Heart right ventricle (tissue), 16 donors: ENCODE measurements around the gene DGKD. TPM values are rescaled to one million over a fixed set of nuclear protein-coding genes. Genes with fewer than 3 reads are reported as not detected.
A peak's percentile ranks its signal among the peaks of the same experiment; 100 is the strongest.

Source experiments
- ATAC-seq, 8 donors: fragments of 200-7000 bp; cut with Tn5 transposase; one replicate each; pipeline ENCODE4 v1.9.1; 2020; ENCODE audit warnings: mild to moderate bottlenecking in 8 of 8, moderate library complexity in 8 of 8, moderate number of reproducible peaks in 1 of 8
- DNase-seq, 2 donors: peaks; one replicate each; pipeline ENCODE4 v3.0.0-alpha.2; 2020
- H3K27ac ChIP-seq, 10 donors: fragments of 200-600 bp; sonication (generic) in 2 of 10; one replicate each; pipeline versions ENCODE4 v1.5.0 to v1.8.0; 2020 to 2022; ENCODE audit warnings: mild to moderate bottlenecking in 3 of 10
- H3K27me3 ChIP-seq, 7 donors: fragments of 200-600 bp; one replicate each; pipeline ENCODE4 v1.8.0; 2021 to 2022; ENCODE audit warnings: mild to moderate bottlenecking in 2 of 7
- H3K36me3 ChIP-seq, 9 donors: fragments of 200-600 bp; sonication (generic) in 1 of 9; one replicate each; pipeline versions ENCODE4 v1.5.0 to v1.8.0; 2020 to 2022; ENCODE audit warnings: mild to moderate bottlenecking in 2 of 9
- H3K4me1 ChIP-seq, 9 donors: fragments of 200-600 bp; sonication (generic) in 1 of 9; one replicate each; pipeline versions ENCODE4 v1.5.0 to v1.8.0; 2020 to 2022; ENCODE audit warnings: mild to moderate bottlenecking in 4 of 9
- H3K4me3 ChIP-seq, 10 donors: fragments of 200-600 bp; sonication (generic) in 2 of 10; one replicate each; pipeline versions ENCODE4 v1.5.0 to v1.8.0; 2020 to 2022; ENCODE audit warnings: mild to moderate bottlenecking in 7 of 10, moderate library complexity in 2 of 10
- H3K9me3 ChIP-seq, 11 donors: fragments of 200-600 bp in 10 of 11; sonication (generic) in 2 of 11; one replicate each; pipeline versions ENCODE4 v1.5.0 to v1.8.0; 2013 to 2022; ENCODE audit warnings: mild to moderate bottlenecking in 2 of 11, control low read depth in 1 of 11, moderate library complexity in 1 of 11
- WGBS, 2 donors: extraction: QIAGEN DNeasy Blood & Tissue Kit; methylation state at CpG; one replicate each; pipeline ENCODE4 v1.1.7; 2013; ENCODE audit warnings: inconsistent platforms in 1 of 2; 5-methylcytosine and 5-hydroxymethylcytosine counted together
- intact Hi-C, 10 donors: fragments of 100-400 bp; cut with DNase I; formaldehyde crosslinking; loops; one replicate each; pipeline versions ENCODE4 v1.11.1 to v1.14.2; 2022
- polyA plus RNA-seq, 2 donors: library from polyadenylated mRNA; stranded (reverse); fragments of 200-250 nt; gene quantifications; one replicate each; pipeline ENCODE4 v1.2.3, GENCODE V29; 2013
- total RNA-seq, 10 donors: library from RNA; stranded (reverse); fragmentation: NEBNext Ultra II Directional in 3 of 10; extraction: Animal tissue kit (Norgen Biotek cat#: 25700) in 3 of 10; gene quantifications; one replicate each; pipeline versions ENCODE4 v1.2.1 to v1.2.4, GENCODE V29; 2021 to 2023
- TF ChIP-seq, protein P1 (sequence below), 9 donors: fragments of 200-600 bp; sonication (generic) in 2 of 9; IDR thresholded peaks; one replicate each; pipeline versions ENCODE4 v1.5.0 to v1.8.0; 2021 to 2022; ENCODE audit warnings: antibody characterized with exemption in 9 of 9, mild to moderate bottlenecking in 5 of 9, moderate library complexity in 1 of 9
- donor health status: Arrhythmogenic right ventricular cardiomyopathy.
- donor health status: ischemic (EF 13 %, LVEDD 7.1; RV severe dilation, severe dysfunction).
- donor health status: healthy with polysubstance abuse.
- donor health status: DM: no; HTN: yes; CAD: no.
- donor health status: DM: no; HTN: no; CAD: no.
- donor health status: ischemic (EF 25% LVEDD 6.9; RV normal size, moderate dysfunction).
- donor health status: ischemic (EF 25% LVEDD 5.7; RV mildly dilated, moderate dysfunction).
- donor health status: healthy.
- donor health status: DM: yes; HTN: yes; CAD: no.
- donor health status: Ischemic cardiomyopathy.
- donor health status: ischemic (EF 35%, LVEDD 5.7; RV mildly dilated, moderate dysfunction).
- donor health status: nonischemic (EF 11% LVEDD 7.7; RV severe dilation, severe dysfunction).
- donor health status: DM: yes; HTN: yes; CAD: no.
- donor health status: PGD.
- donor health status: ischemic (EF 29% LVEDD 5.4; RV normal size, mild dysfunction).
- donor health status: nonischemic (EF 23%, LVEDD 6.1; RV moderate dilation, normal function).

The DGKD gene
- total and polyA plus RNA-seq, 12 donors: 26.8 to 79.5 (median 44.7) TPM

DNA sequence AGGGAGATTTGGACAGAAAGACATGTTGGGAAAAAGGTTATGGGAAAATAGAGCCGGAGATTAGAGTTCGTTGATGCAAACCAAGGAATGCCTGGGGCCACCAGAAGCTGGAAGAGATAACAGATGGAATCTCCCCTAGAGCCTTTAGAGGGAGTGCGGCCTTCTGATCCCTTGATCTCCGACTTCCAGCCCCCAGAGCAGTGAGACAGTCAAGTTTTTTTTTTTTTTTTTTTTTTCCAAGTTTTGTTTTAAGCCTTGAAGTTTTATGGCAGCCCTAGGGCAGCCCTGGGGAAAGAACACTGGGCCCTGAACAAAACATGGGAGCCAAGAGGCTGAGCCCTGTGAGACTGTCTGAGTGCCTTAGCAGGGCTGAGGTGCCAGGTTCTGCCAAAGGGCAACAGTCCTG lies 6.5 kb downstream of the DGKD start:
- ATAC-seq (peak in 6 of 8 donors; percentile 30 to 73 (median 46)), DNase-seq (no peak)
- intact Hi-C loops: no loop called here
- TF ChIP-seq, protein P1, sequence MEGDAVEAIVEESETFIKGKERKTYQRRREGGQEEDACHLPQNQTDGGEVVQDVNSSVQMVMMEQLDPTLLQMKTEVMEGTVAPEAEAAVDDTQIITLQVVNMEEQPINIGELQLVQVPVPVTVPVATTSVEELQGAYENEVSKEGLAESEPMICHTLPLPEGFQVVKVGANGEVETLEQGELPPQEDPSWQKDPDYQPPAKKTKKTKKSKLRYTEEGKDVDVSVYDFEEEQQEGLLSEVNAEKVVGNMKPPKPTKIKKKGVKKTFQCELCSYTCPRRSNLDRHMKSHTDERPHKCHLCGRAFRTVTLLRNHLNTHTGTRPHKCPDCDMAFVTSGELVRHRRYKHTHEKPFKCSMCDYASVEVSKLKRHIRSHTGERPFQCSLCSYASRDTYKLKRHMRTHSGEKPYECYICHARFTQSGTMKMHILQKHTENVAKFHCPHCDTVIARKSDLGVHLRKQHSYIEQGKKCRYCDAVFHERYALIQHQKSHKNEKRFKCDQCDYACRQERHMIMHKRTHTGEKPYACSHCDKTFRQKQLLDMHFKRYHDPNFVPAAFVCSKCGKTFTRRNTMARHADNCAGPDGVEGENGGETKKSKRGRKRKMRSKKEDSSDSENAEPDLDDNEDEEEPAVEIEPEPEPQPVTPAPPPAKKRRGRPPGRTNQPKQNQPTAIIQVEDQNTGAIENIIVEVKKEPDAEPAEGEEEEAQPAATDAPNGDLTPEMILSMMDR (IDR thresholded peaks at IDR 0.05): no peak
- H3K4me3 ChIP-seq: no peak overlapping the region
- H3K9me3 ChIP-seq: peaks cover 0 to 17% (median 0%) of the 10 kb centered on the region in 11 donors
- peak overlapping the region in 8 of 10 donors; percentile 3 to 64 (median 48) for H3K27ac ChIP-seq
- no peaks in the 10 kb centered on the region for H3K27me3 ChIP-seq
- H3K36me3 ChIP-seq: peaks cover 0 to 15% (median 0%) of the 10 kb centered on the region in 9 donors
- peaks cover 0 to 49% (median 25%) of the 10 kb centered on the region in 9 donors for H3K4me1 ChIP-seq
- 59% methylated on average over 4 of the region's 4 CpGs for WGBS, 2 donors

DNA sequence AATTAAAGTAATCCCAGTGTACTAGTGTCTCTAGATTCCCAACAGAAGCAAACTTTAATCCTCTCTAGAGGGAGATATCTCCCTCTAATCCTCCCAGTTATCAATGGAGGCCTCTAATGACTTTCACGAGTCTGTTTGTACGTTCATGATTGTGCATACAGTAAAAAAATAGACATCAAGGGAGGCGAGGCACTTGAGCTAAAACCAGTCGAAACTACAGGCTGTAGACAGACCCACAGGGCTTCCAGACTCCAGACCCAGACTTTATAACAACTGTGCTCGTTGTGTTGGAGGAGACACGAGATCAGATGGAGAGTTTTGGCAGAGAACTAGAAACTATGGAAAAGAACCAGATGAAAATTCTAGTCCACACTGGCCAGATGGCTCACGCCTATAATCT lies 7.0 kb downstream of the DGKD start:
- intact Hi-C loops: no loop called here
- H3K27me3 ChIP-seq: no peaks in the 10 kb centered on the region
- H3K4me1 ChIP-seq: peaks cover 0 to 43% (median 22%) of the 10 kb centered on the region in 9 donors
- TF ChIP-seq, protein P1 (IDR thresholded peaks at IDR 0.05): no peak
- WGBS, 2 donors: 47 to 52% methylated on average over 7 of the region's 7 CpGs
- no peak overlapping the region for H3K4me3 ChIP-seq
- ATAC-seq (peak in 5 of 8 donors; percentile 15 to 46 (median 22)), DNase-seq (no peak)
- H3K27ac ChIP-seq: peak overlapping the region in 8 of 10 donors; percentile 3 to 64 (median 48)
- H3K36me3 ChIP-seq: peaks cover 0 to 15% (median 0%) of the 10 kb centered on the region in 9 donors
- peaks cover 0 to 17% (median 0%) of the 10 kb centered on the region in 11 donors for H3K9me3 ChIP-seq

DNA sequence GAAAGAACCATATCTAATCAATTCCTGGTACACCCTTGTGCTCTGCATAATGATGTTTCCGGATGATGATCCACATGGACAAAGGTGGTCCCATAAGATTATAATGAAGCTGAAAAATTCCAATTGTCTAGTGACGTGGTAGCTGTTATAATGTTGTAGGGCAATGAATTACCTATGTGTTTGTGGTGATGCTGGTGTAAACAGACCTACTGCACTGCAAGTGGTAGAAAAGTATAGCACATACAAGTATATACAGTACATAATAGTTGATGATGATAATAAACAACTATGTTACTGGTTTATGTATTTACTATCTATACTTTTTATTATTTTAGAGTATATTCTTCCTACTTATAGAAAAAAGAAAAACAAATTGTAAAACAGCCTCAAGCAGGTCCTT lies 8.4 kb downstream of the DGKD start:
- TF ChIP-seq, protein P1 (IDR thresholded peaks at IDR 0.05): no peak
- peaks cover 0 to 15% (median 0%) of the 10 kb centered on the region in 9 donors for H3K36me3 ChIP-seq
- H3K4me3 ChIP-seq: no peak overlapping the region
- no peak for ATAC-seq
- no peak for DNase-seq
- intact Hi-C loops: no loop called here
- H3K4me1 ChIP-seq: peaks cover 0 to 33% (median 14%) of the 10 kb centered on the region in 9 donors
- no peak overlapping the region for H3K27ac ChIP-seq
- peaks cover 0 to 17% (median 0%) of the 10 kb centered on the region in 11 donors for H3K9me3 ChIP-seq
- 75 to 94% methylated on average over 2 of the region's 2 CpGs for WGBS, 2 donors
- H3K27me3 ChIP-seq: no peaks in the 10 kb centered on the region

DNA sequence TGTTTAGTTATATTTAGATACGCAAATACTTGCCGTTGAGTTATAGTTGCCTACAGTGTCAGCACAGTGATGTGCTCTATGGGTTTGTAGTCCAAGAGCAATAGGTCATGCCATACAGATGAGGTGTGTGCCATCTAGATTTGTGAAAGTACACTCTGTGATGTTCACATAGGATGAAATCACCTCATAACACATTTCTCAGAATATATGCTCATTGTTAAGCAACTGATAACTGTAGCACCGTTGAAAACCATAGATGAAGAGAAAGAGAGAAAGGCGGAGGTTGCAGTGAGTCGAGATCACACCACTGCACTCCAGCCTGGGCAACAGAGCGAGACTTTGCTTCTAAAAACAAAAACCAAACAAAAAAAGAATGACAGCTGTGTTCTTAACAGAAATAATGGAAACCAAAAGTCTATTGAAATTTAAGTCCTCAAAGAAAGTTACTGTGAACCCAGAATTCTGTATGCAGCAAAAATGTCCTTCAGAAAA lies 9.5 kb downstream of the DGKD start:
- Histone ChIP-seq H3K36me3 (peaks cover 0 to 15% (median 0%) of the 10 kb centered on the region in 9 donors), H3K27me3 (no peaks in the 10 kb centered on the region), H3K27ac (no peak overlapping the region), H3K9me3 (peaks cover 0 to 17% (median 0%) of the 10 kb centered on the region in 11 donors), H3K4me1 (peaks cover 0 to 22% (median 14%) of the 10 kb centered on the region in 9 donors), H3K4me3 (no peak overlapping the region)
- 92 to 96% methylated on average over 6 of the region's 6 CpGs for whole genome bisulfite sequencing, 2 donors
- DNase-seq: no peak
- intact Hi-C loops: no loop called here
- TF ChIP-seq, protein P1 (IDR thresholded peaks at IDR 0.05): no peak
- ATAC-seq: no peak
